ENCODE results near the gene NAPB.

DNA sequence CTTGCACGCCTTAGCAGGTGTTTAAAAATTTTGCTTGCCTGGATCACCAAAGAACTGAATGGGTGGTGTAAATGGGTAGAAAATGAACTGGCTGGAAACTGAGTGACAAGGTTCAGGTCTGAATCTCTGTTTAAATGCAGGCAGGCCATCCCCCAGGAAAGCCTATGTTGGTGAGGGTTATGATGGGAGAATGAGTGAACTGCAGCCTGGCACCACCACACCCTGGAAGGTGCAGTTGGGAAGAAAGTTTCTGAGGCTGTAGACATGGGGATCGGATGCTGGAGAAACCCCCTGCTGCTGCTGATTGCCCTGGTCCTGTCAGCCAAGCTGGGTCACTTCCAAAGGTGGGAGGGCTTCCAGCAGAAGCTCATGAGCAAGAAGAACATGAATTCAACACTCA, 18.7 kb upstream of the NAPB start:
- TF ChIP-seq, protein P1, sequence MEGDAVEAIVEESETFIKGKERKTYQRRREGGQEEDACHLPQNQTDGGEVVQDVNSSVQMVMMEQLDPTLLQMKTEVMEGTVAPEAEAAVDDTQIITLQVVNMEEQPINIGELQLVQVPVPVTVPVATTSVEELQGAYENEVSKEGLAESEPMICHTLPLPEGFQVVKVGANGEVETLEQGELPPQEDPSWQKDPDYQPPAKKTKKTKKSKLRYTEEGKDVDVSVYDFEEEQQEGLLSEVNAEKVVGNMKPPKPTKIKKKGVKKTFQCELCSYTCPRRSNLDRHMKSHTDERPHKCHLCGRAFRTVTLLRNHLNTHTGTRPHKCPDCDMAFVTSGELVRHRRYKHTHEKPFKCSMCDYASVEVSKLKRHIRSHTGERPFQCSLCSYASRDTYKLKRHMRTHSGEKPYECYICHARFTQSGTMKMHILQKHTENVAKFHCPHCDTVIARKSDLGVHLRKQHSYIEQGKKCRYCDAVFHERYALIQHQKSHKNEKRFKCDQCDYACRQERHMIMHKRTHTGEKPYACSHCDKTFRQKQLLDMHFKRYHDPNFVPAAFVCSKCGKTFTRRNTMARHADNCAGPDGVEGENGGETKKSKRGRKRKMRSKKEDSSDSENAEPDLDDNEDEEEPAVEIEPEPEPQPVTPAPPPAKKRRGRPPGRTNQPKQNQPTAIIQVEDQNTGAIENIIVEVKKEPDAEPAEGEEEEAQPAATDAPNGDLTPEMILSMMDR (conservative IDR thresholded peaks at IDR 0.05; ENCODE audit: low read length): no peak
- no peak for TF ChIP-seq EZH2phosphoT487 (IDR thresholded peaks at IDR 0.05; ENCODE audit: borderline replicate concordance)
